ENCODE data around the gene SDK1. TPM values are rescaled to one million over a fixed set of nuclear protein-coding genes. Genes with fewer than 3 reads are reported as not detected.

SDK1 gene
- total and polyA plus RNA-seq, 2 of the 8 experiments (the other 6 are each of a cell fraction or from before 2014, with no cell fraction given) = 3.3 to 7.2 TPM

DNA sequence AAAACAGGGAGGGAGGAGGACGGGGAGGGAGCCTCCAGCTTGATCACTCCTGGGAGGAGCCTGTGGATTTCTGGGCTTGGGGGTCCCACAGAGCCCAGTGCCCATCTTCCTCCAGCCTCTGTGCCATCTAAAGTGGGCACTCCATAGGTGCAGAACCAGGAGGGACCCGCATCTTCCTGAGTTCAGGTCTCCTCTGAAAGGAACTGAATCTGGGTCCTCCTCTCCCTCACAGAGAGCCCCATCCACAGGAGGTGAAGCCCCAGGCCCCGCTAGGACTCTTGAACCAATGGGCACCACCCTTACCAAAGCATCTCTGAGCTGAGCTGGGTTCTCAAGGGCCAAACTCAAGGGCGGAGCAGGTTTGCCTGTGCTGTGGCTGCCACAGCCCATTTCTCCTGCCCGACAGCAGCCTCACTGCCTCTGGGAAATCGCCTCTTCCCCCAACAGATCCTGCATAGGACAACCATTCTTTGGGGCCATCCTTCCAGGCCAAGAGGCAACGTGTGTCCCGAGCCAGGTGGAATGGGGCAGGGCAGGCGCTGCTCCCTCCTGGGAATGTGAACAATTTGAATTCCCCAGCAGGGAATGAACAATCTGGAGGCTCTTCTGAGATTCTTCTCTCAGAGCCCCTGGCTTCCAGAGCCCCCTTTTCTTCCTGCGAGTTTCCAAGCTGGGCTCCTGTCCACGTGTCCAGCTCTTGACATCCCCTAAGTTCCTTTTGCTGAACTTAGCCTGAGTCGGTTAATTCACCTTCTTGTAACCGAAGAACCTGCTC lies 970.1 kb downstream of the SDK1 start:
- Histone ChIP-seq H3K36me3 (ENCODE audit: control insufficient read depth in 2 of 4, insufficient read depth in 4 of 4, low read length in 3 of 4) (no peaks in the 10 kb centered on the region), H4K5ac (ENCODE audit: insufficient read length, low read depth, low read length) (no peak overlapping the region), H2BK20ac (ENCODE audit: low read length) (no peak overlapping the region), H2AK5ac (ENCODE audit: low read depth, low read length) (no peak overlapping the region), H3K4me3 (ENCODE audit: extremely low read depth in 1 of 4, insufficient read depth in 2 of 4, low read depth in 3 of 4, low read length in 4 of 4) (no peak overlapping the region), H3K4me1 (replicated peaks in 1 of 4; ENCODE audit: control insufficient read depth in 3 of 4, insufficient read depth in 4 of 4, low read length in 3 of 4) (no peaks in the 10 kb centered on the region; a peak in 5 of 7 replicates), H2AFZ (ENCODE audit: low read length) (no peak overlapping the region), H3K9me3 (ENCODE audit: insufficient read depth in 2 of 2, low read depth in 1 of 2, low read length in 1 of 2) (peaks cover 12 to 15% of the 10 kb centered on the region in 2 experiments; a peak in 3 of 4 replicates), H3K56ac (replicated peaks; ENCODE audit: insufficient read length, low read depth, low read length) (no peak overlapping the region), H3K23me2 (ENCODE audit: low read depth, low read length) (no peaks in the 10 kb centered on the region), H3K79me2 (ENCODE audit: control insufficient read depth in 1 of 2, insufficient read depth in 2 of 2, low read length in 2 of 2) (no peaks in the 10 kb centered on the region), H3K4ac (replicated peaks; ENCODE audit: insufficient read length, low read depth, low read length) (no peak overlapping the region), H4K8ac (ENCODE audit: extremely low read depth, insufficient read depth, low read length) (no peak overlapping the region; the same call in 1 of the 2 replicates), H3K9ac (replicated peaks in 1 of 4; ENCODE audit: extremely low read depth in 1 of 4, low read depth in 3 of 4, low read length in 3 of 4) (no peak overlapping the region), H3K79me1 (ENCODE audit: low read depth, low read length) (no peaks in the 10 kb centered on the region), H2BK15ac (ENCODE audit: low read length) (no peak overlapping the region), H4K91ac (replicated peaks; ENCODE audit: insufficient read length, low read length) (no peak overlapping the region), H3K27me3 (replicated peaks in 1 of 4; ENCODE audit: control insufficient read depth in 3 of 4, extremely low read depth in 1 of 4, insufficient read depth in 3 of 4, low read length in 3 of 4) (no peaks in the 10 kb centered on the region), H3K4me2 (ENCODE audit: insufficient read depth in 1 of 2, low read depth in 2 of 2, low read length in 2 of 2) (no peak overlapping the region; a peak in 1 of 4 replicates), H3K23ac (ENCODE audit: insufficient read length) (no peak overlapping the region), H3K27ac (ENCODE audit: low read depth, low read length) (no peak overlapping the region; the same call in 1 of the 2 replicates), H3K14ac (ENCODE audit: insufficient read length) (no peak overlapping the region), H2BK12ac (ENCODE audit: low read depth, low read length) (no peak overlapping the region), H4K20me1 (replicated peaks in 1 of 2; ENCODE audit: control insufficient read depth in 1 of 2, insufficient read depth in 2 of 2, low read length in 2 of 2) (no peaks in the 10 kb centered on the region), H2BK5ac (ENCODE audit: low read depth, low read length) (no peak overlapping the region), H2BK120ac (replicated peaks; ENCODE audit: low read depth, low read length) (no peak overlapping the region), H3K18ac (ENCODE audit: extremely low read depth, low read length) (no peak overlapping the region; the same call in 1 of the 2 replicates)
- CTCF ChIA-PET (ENCODE audit: partially characterized antibody) = interaction anchor here (1.7 kb wide), 1 partner anchor 45 kb away, joined by 5 read pairs; no protein-coding TSS in a partner anchor
- POLR2A ChIA-PET (ENCODE audit: partially characterized antibody) = no interaction called here
- no peak for TF ChIP-seq RFX5 (IDR thresholded peaks at IDR 0.05; ENCODE audit: borderline replicate concordance, low read depth, low read length)
- TF ChIP-seq RXRA (IDR thresholded peaks at IDR 0.05; ENCODE audit: insufficient read depth, low read depth, low read length) = no peak
- TF ChIP-seq TEAD4 (IDR thresholded peaks at IDR 0.05; ENCODE audit: low read depth, low read length) = 0 out of 2 replicates have a peak, but pooled peaks have one; percentile 59
- no peak for TF ChIP-seq GTF2F1 (IDR thresholded peaks at IDR 0.05; ENCODE audit: borderline replicate concordance, low read depth, low read length)
- TF ChIP-seq JUN (IDR thresholded peaks at IDR 0.05; ENCODE audit: low read depth, low read length) = no peak
- no peak for TF ChIP-seq PHF8 (conservative IDR thresholded peaks at IDR 0.05; ENCODE audit: low read depth, low read length)
- FAIRE-seq = no peak
- DNase-seq (ENCODE audit: low read depth in 1 of 2, low spot score in 2 of 2) = peak in 1 of 2 experiments; percentile 43
- WGBS, 2 experiments (ENCODE audit: extremely low coverage in 1 of 2, insufficient coverage in 1 of 2, insufficient read length in 1 of 2, insufficient replicate concordance in 2 of 2, low coverage in 1 of 2, low lambda C conversion rate in 2 of 2, missing lambda C conversion rate in 1 of 2) = 84% methylated on average over 12 of the region's 13 CpGs; no CpG with 5 or more reads in 1 of the 2 experiments
